Activated CD4-positive, alpha-beta T cell treated with anti-CD3 and anti-CD28 coated beads for 36 hours (primary cell): Measurements from ENCODE around the gene NANOS3. TPM values are rescaled to one million over a fixed set of nuclear protein-coding genes. Genes with fewer than 3 reads are reported as not detected.
A peak's percentile ranks its signal among the peaks of the same experiment; 100 is the strongest.
"Not testable (repeated sequence)": the region's sequence is repeated elsewhere in the genome, so short reads cannot be mapped to it uniquely, and the experiment has no call there.

Experiments used
- ATAC-seq: fragments of 200-7000 bp; cut with Tn5 transposase; one replicate; pipeline ENCODE4 v1.10.0; 2021; ENCODE audit warnings: mild to moderate bottlenecking, moderate library complexity
- CTCF ChIA-PET: fragments of 350-600 bp; sonication (Branson Sonifier 250); formaldehyde crosslinking; loops from one replicate; lab custom pipeline; 2021; ENCODE audit warnings: antibody characterized with exemption; lab: Charles Lee
- POLR2A ChIA-PET: fragments of 350-600 bp; sonication (Branson Sonifier 250); formaldehyde crosslinking; loops from one replicate; lab custom pipeline; 2021; ENCODE audit warnings: antibody characterized with exemption, inconsistent platforms; lab: Charles Lee
- DNase-seq: peaks from one replicate; pipeline ENCODE4 v3.0.0-alpha.2; 2020
- H3K27ac Mint-ChIP-seq: one replicate; pipeline ENCODE4 v1.8.0; 2021; ENCODE audit warnings: mixed read lengths
- H3K27me3 Mint-ChIP-seq: one replicate; pipeline ENCODE4 v1.8.0; 2021; ENCODE audit warnings: mixed read lengths
- H3K36me3 Mint-ChIP-seq: one replicate; pipeline ENCODE4 v1.8.0; 2021; ENCODE audit warnings: low read depth, mixed read lengths
- H3K4me1 Mint-ChIP-seq: one replicate; pipeline ENCODE4 v1.8.0; 2021; ENCODE audit warnings: mixed read lengths
- H3K4me3 Mint-ChIP-seq: one replicate; pipeline ENCODE4 v1.8.0; 2021; ENCODE audit warnings: mild to moderate bottlenecking, moderate library complexity, mixed read lengths
- H3K9me3 Mint-ChIP-seq: one replicate; pipeline ENCODE4 v1.8.0; 2021; ENCODE audit warnings: low read depth, mixed read lengths
- intact Hi-C, 2 experiments: fragments of 100-400 bp; cut with DNase I in 1 of 2; cut with micrococcal nuclease in 1 of 2; formaldehyde crosslinking; loops; one replicate each; pipeline versions ENCODE4 v1.14.2 to v1.15.1; 2022 to 2024; cut with DNase I, micrococcal nuclease
- total RNA-seq, 2 experiments: library from RNA; stranded (reverse); gene quantifications; one replicate each; pipeline ENCODE4 v1.2.3, GENCODE V29; 2021

The NANOS3 gene
- total RNA-seq, 2 experiments from 2014 or later: 1.2 to 1.6 TPM

DNA sequence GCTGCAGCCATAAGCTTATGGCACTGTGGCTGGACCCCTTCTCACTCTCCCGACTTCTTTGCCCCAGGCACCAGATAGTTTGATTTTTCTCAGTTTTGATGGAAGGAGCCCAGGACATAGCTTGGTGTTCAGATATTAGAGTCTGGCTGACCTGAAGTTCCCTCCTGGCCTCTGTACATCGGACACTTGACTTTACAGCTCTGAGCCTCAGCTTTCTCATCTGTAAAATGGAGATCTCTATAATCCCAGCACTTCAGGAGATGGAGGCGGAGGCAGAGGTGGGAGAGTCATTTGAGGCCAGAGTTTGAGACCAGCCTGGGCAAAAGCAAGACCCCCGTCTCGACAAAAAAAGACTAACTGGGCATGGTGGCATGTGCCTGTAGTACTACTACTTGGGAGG, 30.0 kb downstream of the NANOS3 start:
- ChIA-PET POLR2A (interaction anchor here (0.7 kb wide), 1 partner anchor 132 kb away, joined by 3 read pairs; no protein-coding TSS in a partner anchor), CTCF (interaction anchor here (0.5 to 1.3 kb wide), 8 partner anchors 14 to 167 kb away, joined by 3 read pairs; partner anchors contain the start of genes DCAF15, IL27RA and PALM3)
- ATAC-seq (no peak), DNase-seq (no peak)
- H3K9me3 Mint-ChIP-seq: peaks cover 1% of the 10 kb centered on the region
- peak overlapping the region; percentile 75 for H3K4me3 Mint-ChIP-seq
- intact Hi-C loops: loop anchor here in 1 of 2 experiments (1.0 kb wide), 8 partner anchors 14 to 174 kb away; partner anchors contain the start of genes DCAF15 and RFX1
- no peaks in the 10 kb centered on the region for H3K27me3 Mint-ChIP-seq
- H3K4me1 Mint-ChIP-seq: peaks cover 14% of the 10 kb centered on the region
- peaks cover 9% of the 10 kb centered on the region for H3K36me3 Mint-ChIP-seq
- peak overlapping the region; percentile 77 for H3K27ac Mint-ChIP-seq

DNA sequence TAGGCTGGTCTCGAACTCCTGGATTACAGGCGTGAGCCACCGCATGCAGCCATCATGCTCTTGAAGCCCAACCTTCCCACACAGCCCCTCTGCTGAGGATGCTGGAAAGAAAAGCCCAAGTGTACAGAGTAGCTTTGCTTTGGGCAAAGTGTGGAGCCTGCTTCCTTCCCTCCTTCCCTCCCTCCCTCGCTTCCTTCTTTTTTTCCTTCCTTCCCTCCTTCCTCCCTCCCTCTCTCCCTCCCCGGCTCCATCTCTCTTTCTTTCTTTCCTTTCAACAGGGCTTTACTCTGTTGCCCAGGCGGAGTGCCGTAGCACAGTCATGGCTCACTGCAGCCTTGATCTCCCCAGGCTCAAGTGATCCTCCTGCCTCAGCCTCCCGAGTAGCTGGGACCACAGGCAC, 31.7 kb downstream of the NANOS3 start:
- intact Hi-C loops: no loop called here
- POLR2A ChIA-PET: no interaction called here
- CTCF ChIA-PET: interaction anchor here (0.6 kb wide), 1 partner anchor 132 kb away, joined by 3 read pairs; no protein-coding TSS in a partner anchor
- H3K4me3 Mint-ChIP-seq: no peak overlapping the region
- DNase-seq (no peak), ATAC-seq (no peak)
- H3K4me1 Mint-ChIP-seq: peaks cover 14% of the 10 kb centered on the region
- H3K9me3 Mint-ChIP-seq: peaks cover 1% of the 10 kb centered on the region
- H3K36me3 Mint-ChIP-seq: peaks cover 14% of the 10 kb centered on the region
- H3K27me3 Mint-ChIP-seq: no peaks in the 10 kb centered on the region
- no peak overlapping the region for H3K27ac Mint-ChIP-seq

DNA sequence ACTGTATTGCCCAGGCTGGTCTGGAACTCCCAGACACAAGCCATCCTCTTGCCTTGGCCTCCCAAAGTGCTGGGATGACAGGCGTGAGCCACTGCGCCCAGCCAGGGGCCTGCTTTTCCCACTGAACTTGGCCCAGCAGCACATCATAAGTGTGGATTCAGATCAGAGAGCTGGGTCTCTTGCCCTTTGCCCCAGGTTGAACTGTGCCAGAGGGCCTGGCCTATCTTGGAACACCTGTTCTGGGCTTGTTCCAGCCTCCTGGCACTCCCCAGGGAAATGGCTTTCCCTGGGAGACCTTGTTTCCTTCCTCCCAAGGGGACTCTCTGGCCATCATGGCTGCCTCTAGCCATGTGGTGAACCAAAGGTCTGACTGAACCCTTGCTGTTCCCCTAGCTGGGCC, 32.5 kb downstream of the NANOS3 start:
- Mint-ChIP-seq H3K27ac (no peak overlapping the region), H3K27me3 (no peaks in the 10 kb centered on the region), H3K9me3 (peaks cover 1% of the 10 kb centered on the region), H3K4me3 (no peak overlapping the region), H3K4me1 (peaks cover 14% of the 10 kb centered on the region), H3K36me3 (peaks cover 14% of the 10 kb centered on the region)
- intact Hi-C loops: no loop called here
- CTCF ChIA-PET: interaction anchor here (1.0 kb wide), 1 partner anchor 66 kb away, joined by 3 read pairs; no protein-coding TSS in a partner anchor
- no peak for DNase-seq
- ATAC-seq: no peak
- POLR2A ChIA-PET: no interaction called here

DNA sequence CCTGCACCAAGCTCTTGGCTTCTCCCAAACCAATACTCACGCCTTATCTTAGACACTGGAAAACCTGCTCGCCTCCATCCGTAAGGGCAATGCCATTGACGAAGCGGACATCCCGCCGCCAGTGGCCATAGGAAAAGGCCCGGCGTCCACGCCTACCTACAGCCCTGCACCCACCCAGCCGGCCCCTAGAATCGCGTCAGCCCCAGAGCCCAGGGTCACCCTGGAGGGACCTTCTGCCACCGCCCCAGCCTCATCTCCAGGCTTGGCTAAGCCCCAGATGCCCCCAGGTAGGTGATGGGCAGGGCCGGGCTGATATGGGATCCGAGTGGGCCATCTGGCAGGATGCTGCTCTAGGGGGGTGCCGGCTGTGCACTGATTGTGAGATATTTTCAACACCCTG, 36.4 kb downstream of the NANOS3 start:
- H3K27me3 Mint-ChIP-seq: no peaks in the 10 kb centered on the region
- H3K27ac Mint-ChIP-seq: no peak overlapping the region
- no peak overlapping the region for H3K4me3 Mint-ChIP-seq
- intact Hi-C loops: no loop called here
- POLR2A ChIA-PET: no interaction called here
- no peaks in the 10 kb centered on the region for H3K9me3 Mint-ChIP-seq
- DNase-seq: no peak
- CTCF ChIA-PET: interaction anchor here (1.0 kb wide), 1 partner anchor 135 kb away, joined by 3 read pairs; no protein-coding TSS in a partner anchor
- peaks cover 16% of the 10 kb centered on the region for H3K36me3 Mint-ChIP-seq
- ATAC-seq: no peak
- H3K4me1 Mint-ChIP-seq: no peaks in the 10 kb centered on the region

DNA sequence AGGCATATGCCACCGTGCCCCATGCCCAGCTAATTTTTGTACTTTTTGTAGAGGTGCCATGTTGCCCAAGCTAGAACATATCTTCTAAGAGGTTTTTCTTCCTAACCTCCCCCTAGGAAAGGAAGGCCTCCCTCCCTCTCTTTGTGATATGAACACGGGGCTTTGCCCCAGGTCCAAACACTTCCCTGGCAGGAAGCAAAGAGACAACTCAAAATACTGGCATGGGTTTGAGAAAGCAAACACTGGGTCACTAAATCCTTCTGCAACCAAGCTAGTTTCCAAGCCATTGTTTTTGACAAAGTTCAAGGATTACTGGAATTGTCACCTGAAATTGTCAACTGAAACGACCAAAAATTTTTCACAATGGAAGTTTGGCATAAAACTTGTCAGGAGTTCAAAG, 37.8 kb downstream of the NANOS3 start:
- Mint-ChIP-seq H3K9me3 (no peaks in the 10 kb centered on the region), H3K4me1 (no peaks in the 10 kb centered on the region), H3K36me3 (peaks cover 16% of the 10 kb centered on the region), H3K27me3 (no peaks in the 10 kb centered on the region), H3K4me3 (no peak overlapping the region), H3K27ac (no peak overlapping the region)
- intact Hi-C loops: no loop called here
- ATAC-seq (no peak), DNase-seq (no peak)
- ChIA-PET POLR2A (interaction anchor here (0.6 kb wide), 1 partner anchor 166 kb away, joined by 5 read pairs; no protein-coding TSS in a partner anchor), CTCF (interaction anchor here (0.6 to 1.2 kb wide), 2 partner anchors 217 to 1715 kb away, joined by 3 to 4 read pairs; no protein-coding TSS in a partner anchor)

DNA sequence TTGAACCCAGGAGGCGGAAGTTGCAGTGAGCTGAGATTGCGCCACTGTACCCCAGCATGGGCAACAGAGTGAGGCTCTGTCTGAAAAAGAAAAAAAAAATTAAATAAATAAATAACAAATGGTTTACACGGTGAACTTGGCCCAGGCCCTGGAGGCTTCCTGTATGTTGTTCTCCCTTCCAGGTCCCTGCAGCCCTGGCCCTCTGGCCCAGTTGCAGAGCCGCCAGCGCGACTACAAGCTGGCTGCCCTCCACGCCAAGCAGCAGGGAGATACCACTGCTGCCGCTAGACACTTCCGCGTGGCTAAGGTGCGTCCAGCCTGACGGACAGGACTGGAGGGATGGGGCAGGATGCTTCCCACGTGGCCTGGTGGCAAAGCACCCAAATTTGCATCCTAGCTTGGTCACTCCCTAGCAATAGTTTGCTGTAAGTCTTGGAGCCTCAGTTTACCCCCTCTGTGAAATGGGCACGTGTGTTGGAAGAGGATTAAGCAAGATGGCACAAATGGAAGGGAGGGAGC, 41.0 kb downstream of the NANOS3 start:
- Mint-ChIP-seq H3K27ac (no peak overlapping the region), H3K27me3 (no peaks in the 10 kb centered on the region), H3K36me3 (peaks cover 38% of the 10 kb centered on the region), H3K4me1 (no peaks in the 10 kb centered on the region), H3K9me3 (peaks cover 6% of the 10 kb centered on the region), H3K4me3 (no peak overlapping the region)
- DNase-seq: no peak
- ChIA-PET CTCF (interaction anchor here (1.3 kb wide), 1 partner anchor 114 kb away, joined by 6 read pairs; the partner anchor contains the start of gene IL27RA), POLR2A (no interaction called here)
- ATAC-seq: no peak
- intact Hi-C loops: no loop called here

DNA sequence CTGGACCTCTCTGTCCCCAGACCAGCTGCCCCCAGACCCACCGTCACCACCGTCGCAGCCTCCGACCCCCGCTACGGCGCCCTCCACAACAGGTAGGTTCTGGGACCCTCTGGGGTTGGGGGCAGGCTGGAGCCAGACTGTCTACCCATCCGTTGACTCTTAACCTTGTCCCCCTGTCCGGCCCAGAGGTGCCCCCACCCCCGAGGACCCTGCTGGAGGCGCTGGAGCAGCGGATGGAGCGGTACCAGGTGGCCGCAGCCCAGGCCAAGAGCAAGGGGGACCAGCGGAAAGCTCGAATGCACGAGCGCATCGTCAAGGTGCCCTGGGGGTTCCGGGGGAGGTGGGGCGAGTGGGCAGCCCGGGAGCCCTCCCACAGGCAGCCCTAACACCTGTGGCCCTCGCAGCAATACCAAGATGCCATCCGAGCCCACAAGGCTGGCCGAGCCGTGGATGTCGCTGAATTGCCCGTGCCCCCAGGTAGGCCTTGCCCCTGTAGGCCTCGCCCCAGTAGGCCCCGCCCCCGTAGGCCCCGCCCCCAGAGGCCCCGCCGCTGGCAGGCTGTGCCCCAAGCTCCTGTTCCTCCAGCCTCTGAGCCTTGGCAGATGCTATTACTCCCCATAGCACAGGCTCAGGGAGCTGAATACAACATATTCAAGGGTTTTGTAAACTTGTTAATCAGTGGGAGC, 41.9 kb downstream of the NANOS3 start:
- H3K36me3 Mint-ChIP-seq: peaks cover 42% of the 10 kb centered on the region
- no peaks in the 10 kb centered on the region for H3K27me3 Mint-ChIP-seq
- ChIA-PET POLR2A (no interaction called here), CTCF (interaction anchor here (0.6 to 1.3 kb wide), 2 partner anchors 113 to 240 kb away, joined by 3 to 6 read pairs; partner anchors contain the start of gene IL27RA)
- H3K27ac Mint-ChIP-seq: no peak overlapping the region
- ATAC-seq (no peak), DNase-seq (peak; percentile 23)
- intact Hi-C loops: no loop called here
- H3K4me3 Mint-ChIP-seq: no peak overlapping the region
- H3K4me1 Mint-ChIP-seq: no peaks in the 10 kb centered on the region
- peaks cover 6% of the 10 kb centered on the region for H3K9me3 Mint-ChIP-seq

DNA sequence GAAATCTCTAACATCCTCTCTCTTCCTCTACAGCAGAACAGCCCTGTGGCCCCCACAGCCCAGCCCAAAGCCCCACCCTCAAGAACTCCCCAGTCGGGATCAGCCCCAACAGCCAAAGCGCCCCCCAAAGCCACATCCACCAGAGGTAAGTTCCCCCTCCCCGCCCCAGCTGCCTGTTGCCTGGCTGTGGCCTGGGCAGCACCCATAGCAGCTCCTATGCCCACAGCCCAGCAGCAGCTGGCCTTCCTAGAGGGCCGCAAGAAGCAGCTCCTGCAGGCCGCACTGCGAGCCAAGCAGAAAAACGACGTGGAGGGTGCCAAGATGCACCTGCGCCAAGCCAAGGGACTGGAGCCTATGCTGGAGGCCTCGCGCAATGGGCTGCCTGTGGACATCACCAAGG, 43.6 kb downstream of the NANOS3 start:
- Mint-ChIP-seq H3K9me3 (peaks cover 6% of the 10 kb centered on the region), H3K4me1 (no peaks in the 10 kb centered on the region), H3K27ac (no peak overlapping the region), H3K27me3 (no peaks in the 10 kb centered on the region), H3K4me3 (no peak overlapping the region), H3K36me3 (peaks cover 42% of the 10 kb centered on the region)
- no peak for DNase-seq
- POLR2A ChIA-PET: no interaction called here
- CTCF ChIA-PET: interaction anchor here (0.7 to 1.1 kb wide), 2 partner anchors 14 to 33 kb away, joined by 3 to 4 read pairs; no protein-coding TSS in a partner anchor
- intact Hi-C loops: loop anchor here in 1 of 2 experiments (5.0 kb wide), 1 partner anchor 57 kb away; no protein-coding TSS in a partner anchor
- no peak for ATAC-seq

DNA sequence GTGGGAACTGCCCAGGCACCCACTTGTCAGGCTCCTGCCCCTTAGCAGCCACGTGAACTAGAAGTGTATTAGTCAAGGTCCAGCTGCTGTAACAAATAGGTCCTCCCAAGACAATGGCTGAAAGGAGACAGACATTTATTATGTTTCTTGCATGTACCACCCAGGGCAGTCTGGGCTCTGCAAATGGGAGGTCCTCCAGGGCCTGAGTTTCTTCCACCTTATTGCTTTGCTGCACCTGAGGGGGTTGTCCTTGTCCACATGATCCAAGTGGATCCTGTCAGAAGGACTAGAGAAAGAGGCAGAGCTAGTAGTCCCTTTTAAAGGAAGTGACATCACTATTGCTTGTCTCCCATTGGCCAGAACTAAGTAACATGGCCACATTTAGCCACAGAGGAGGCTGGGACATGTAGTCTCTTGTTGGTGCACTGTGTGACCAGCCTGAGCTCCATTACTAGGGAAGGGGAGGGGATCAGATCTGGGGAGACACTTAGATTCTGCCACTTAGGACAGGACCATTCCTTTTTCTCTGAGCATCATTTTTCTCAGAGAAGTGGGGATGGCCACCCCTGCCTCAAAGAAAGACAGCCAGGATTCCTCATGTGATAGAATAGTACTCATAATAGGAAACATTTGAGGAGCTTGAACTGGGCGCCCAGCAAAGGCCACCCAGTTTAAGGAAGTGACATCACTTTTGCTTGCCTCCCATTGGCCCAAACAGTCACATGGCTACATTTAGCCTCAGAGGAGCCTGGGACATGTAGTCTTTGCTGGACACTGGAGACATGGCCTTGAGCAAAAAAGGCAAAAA, 44.2 kb downstream of the NANOS3 start:
- H3K27ac Mint-ChIP-seq: peak overlapping the region; percentile 19
- ATAC-seq: peak; percentile 94

DNA sequence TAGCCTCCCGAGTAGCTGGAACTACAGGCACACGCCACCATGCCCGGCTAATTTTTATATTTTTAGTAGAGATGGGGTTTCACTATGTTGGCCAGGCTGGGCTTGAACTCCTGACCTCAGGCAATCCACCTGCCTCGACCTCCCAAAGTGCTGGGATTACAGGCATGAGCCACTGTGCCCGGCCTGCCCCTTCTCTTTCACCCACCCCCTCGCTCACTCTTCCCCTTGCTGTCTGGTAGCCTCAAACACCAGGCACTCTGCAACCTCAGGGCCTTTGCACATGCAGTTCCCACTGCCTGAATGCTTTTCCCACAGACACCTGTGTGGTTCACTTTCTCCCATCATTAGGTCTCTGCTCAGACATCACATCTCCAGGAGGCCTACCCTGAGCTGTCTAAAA, 45.2 kb downstream of the NANOS3 start:
- DNase-seq, H3K9me3 Mint-ChIP-seq, CTCF ChIA-PET, H3K4me1 Mint-ChIP-seq, H3K27me3 Mint-ChIP-seq, H3K27ac Mint-ChIP-seq, ATAC-seq, POLR2A ChIA-PET, H3K4me3 Mint-ChIP-seq: not testable (repeated sequence)
- peaks cover 39% of the 10 kb centered on the region for H3K36me3 Mint-ChIP-seq
- intact Hi-C loops: loop anchor here in 1 of 2 experiments (5.0 kb wide), 1 partner anchor 55 kb away; no protein-coding TSS in a partner anchor

More for the DNA sequence above, 44.2 kb downstream of the NANOS3 start:
- POLR2A ChIA-PET: no interaction called here
- Mint-ChIP-seq H3K27me3 (no peaks in the 10 kb centered on the region), H3K36me3 (peaks cover 39% of the 10 kb centered on the region), H3K9me3 (peaks cover 6% of the 10 kb centered on the region), H3K4me1 (no peaks in the 10 kb centered on the region), H3K4me3 (no peak overlapping the region)
- DNase-seq: peak; percentile 61
- intact Hi-C loops: loop anchor here (1.0 to 5.0 kb wide), 4 partner anchors 15 to 85 kb away; partner anchors contain the start of genes BRME1 (in 1 of the 2), CC2D1A (in 1 of the 2), DCAF15 (in 1 of the 2) and RFX1 (in 1 of the 2)
- CTCF ChIA-PET: interaction anchor here (0.7 to 1.1 kb wide), 2 partner anchors 14 to 33 kb away, joined by 3 to 4 read pairs; no protein-coding TSS in a partner anchor
